OCI-LY3 (cell line): ENCODE results near the gene KIAA1328.

Experiments used
- H2AFZ ChIP-seq: fragments of 200-600, 300-600 bp; shearing (Covaris generic); 2 replicates; pipeline ENCODE4 v1.6.0; 2014; ENCODE audit warnings: antibody characterized with exemption, low read depth, low read length
- H3K27ac ChIP-seq: fragments of 200-600, 300-600 bp; sonication (generic); 2 replicates; pipeline ENCODE4 v1.5.1; 2014; ENCODE audit warnings: mild to moderate bottlenecking, low read length, moderate library complexity, mixed read lengths
- H3K27me3 ChIP-seq: fragments of 200-600, 300-600 bp; sonication (generic); 2 replicates; pipeline ENCODE4 v1.6.1; 2014; ENCODE audit warnings: low read depth, low read length, mixed read lengths
- H3K36me3 ChIP-seq: fragments of 200-600, 300-600 bp; sonication (generic); replicated peaks from 2 replicates; pipeline ENCODE3; 2014; ENCODE audit warnings: low read depth, low read length, mixed read lengths
- H3K4me1 ChIP-seq: fragments of 300-600, 200-600 bp; sonication (generic); 2 replicates; pipeline ENCODE4 v1.6.1; 2014; ENCODE audit warnings: low read length, mixed read lengths
- H3K4me2 ChIP-seq: fragments of 200-600, 300-600 bp; sonication (generic); 2 replicates; pipeline ENCODE4 v1.6.1; 2014; ENCODE audit warnings: low read length, mixed read lengths
- H3K4me3 ChIP-seq: fragments of 300-600, 200-600 bp; sonication (generic); 2 replicates; pipeline ENCODE4 v1.5.1; 2014; ENCODE audit warnings: antibody characterized with exemption, mild to moderate bottlenecking, low read length, moderate library complexity
- H3K79me2 ChIP-seq: fragments of 300-600, 200-600 bp; shearing (Covaris generic); 2 replicates; pipeline ENCODE4 v1.6.1; 2014; ENCODE audit warnings: mild to moderate bottlenecking, low read length, mixed read lengths
- H3K9ac ChIP-seq: fragments of 300-600, 200-600 bp; shearing (Covaris generic); 2 replicates; pipeline ENCODE4 v1.6.0; 2014; ENCODE audit warnings: mild to moderate bottlenecking, low read length, moderate library complexity
- H3K9me3 ChIP-seq: fragments of 200-600, 300-600 bp; shearing (Covaris generic); 2 replicates; pipeline ENCODE4 v1.6.1; 2014; ENCODE audit warnings: low read length, mixed read lengths; ENCODE audit not compliant: insufficient read depth
- H4K20me1 ChIP-seq: fragments of 200-600, 300-600 bp; sonication (generic); 2 replicates; pipeline ENCODE4 v1.6.1; 2016; ENCODE audit warnings: low read length, mixed read lengths; ENCODE audit not compliant: insufficient read depth
- EZH2phosphoT487 ChIP-seq: fragments of 200-600 bp; shearing (Covaris generic); IDR thresholded peaks from 2 replicates; pipeline ENCODE4 v1.6.1; 2018; ENCODE audit warnings: antibody characterized with exemption, mixed run types, low read depth
- TF ChIP-seq, protein P1 (sequence below): fragments of 200-600, 300-600 bp; sonication (generic); IDR thresholded peaks from 2 replicates; pipeline ENCODE4 v1.5.1; 2014; ENCODE audit warnings: antibody characterized with exemption, low read length, low read depth

The KIAA1328 gene

GRCh38 chr18:36889321-36889720 is 60.4 kb downstream of the KIAA1328 start:
- no peaks in the 10 kb centered on the region for H3K79me2 ChIP-seq
- no peak overlapping the region for H3K27ac ChIP-seq
- no peaks in the 10 kb centered on the region for H3K9me3 ChIP-seq
- no peak overlapping the region for H2AFZ ChIP-seq
- H3K4me3 ChIP-seq: no peak overlapping the region
- H3K27me3 ChIP-seq: no peaks in the 10 kb centered on the region
- no peaks in the 10 kb centered on the region for H3K4me1 ChIP-seq
- H3K36me3 ChIP-seq: no peaks in the 10 kb centered on the region
- no peaks in the 10 kb centered on the region for H4K20me1 ChIP-seq
- TF ChIP-seq, protein P1, sequence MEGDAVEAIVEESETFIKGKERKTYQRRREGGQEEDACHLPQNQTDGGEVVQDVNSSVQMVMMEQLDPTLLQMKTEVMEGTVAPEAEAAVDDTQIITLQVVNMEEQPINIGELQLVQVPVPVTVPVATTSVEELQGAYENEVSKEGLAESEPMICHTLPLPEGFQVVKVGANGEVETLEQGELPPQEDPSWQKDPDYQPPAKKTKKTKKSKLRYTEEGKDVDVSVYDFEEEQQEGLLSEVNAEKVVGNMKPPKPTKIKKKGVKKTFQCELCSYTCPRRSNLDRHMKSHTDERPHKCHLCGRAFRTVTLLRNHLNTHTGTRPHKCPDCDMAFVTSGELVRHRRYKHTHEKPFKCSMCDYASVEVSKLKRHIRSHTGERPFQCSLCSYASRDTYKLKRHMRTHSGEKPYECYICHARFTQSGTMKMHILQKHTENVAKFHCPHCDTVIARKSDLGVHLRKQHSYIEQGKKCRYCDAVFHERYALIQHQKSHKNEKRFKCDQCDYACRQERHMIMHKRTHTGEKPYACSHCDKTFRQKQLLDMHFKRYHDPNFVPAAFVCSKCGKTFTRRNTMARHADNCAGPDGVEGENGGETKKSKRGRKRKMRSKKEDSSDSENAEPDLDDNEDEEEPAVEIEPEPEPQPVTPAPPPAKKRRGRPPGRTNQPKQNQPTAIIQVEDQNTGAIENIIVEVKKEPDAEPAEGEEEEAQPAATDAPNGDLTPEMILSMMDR: no peak
- TF ChIP-seq EZH2phosphoT487: no peak
- no peak overlapping the region for H3K4me2 ChIP-seq
- no peak overlapping the region for H3K9ac ChIP-seq

GRCh38 chr18:36889742-36890141 is 60.8 kb downstream of the KIAA1328 start:
- Histone ChIP-seq H3K27me3 (no peaks in the 10 kb centered on the region), H3K4me3 (no peak overlapping the region), H3K4me1 (no peaks in the 10 kb centered on the region), H3K36me3 (no peaks in the 10 kb centered on the region), H3K9me3 (no peaks in the 10 kb centered on the region), H3K9ac (no peak overlapping the region), H4K20me1 (no peaks in the 10 kb centered on the region), H3K4me2 (no peak overlapping the region), H2AFZ (no peak overlapping the region), H3K79me2 (no peaks in the 10 kb centered on the region), H3K27ac (no peak overlapping the region)
- TF ChIP-seq, protein P1: no peak
- no peak for TF ChIP-seq EZH2phosphoT487

- Histone ChIP-seq H3K27ac (no peak overlapping the region), H2AFZ (no peak overlapping the region), H3K4me3 (no peak overlapping the region), H3K9ac (no peak overlapping the region), H3K36me3 (no peaks in the 10 kb centered on the region), H3K4me2 (no peak overlapping the region), H4K20me1 (no peaks in the 10 kb centered on the region), H3K79me2 (no peaks in the 10 kb centered on the region), H3K4me1 (no peaks in the 10 kb centered on the region), H3K27me3 (no peaks in the 10 kb centered on the region), H3K9me3 (no peaks in the 10 kb centered on the region)
- TF ChIP-seq, protein P1: no peak
- no peak for TF ChIP-seq EZH2phosphoT487
Measured at GRCh38 chr18:36890598-36890997, 61.7 kb downstream of the KIAA1328 start.

GRCh38 chr18:36893227-36893626 is 64.3 kb downstream of the KIAA1328 start:
- Histone ChIP-seq H3K27me3 (no peaks in the 10 kb centered on the region), H3K9ac (no peak overlapping the region), H3K27ac (no peak overlapping the region), H3K4me1 (no peaks in the 10 kb centered on the region), H2AFZ (no peak overlapping the region), H3K79me2 (no peaks in the 10 kb centered on the region), H4K20me1 (no peaks in the 10 kb centered on the region), H3K36me3 (no peaks in the 10 kb centered on the region), H3K9me3 (no peaks in the 10 kb centered on the region), H3K4me2 (no peak overlapping the region), H3K4me3 (no peak overlapping the region)
- TF ChIP-seq, protein P1: no peak
- TF ChIP-seq EZH2phosphoT487: no peak
